ENCODE data around the gene BTBD9. TPM values are rescaled to one million over a fixed set of nuclear protein-coding genes. Genes with fewer than 3 reads are reported as not detected.

Gene BTBD9
- total RNA-seq, 2 experiments from 2014 or later: 6.2 to 6.4 TPM

DNA sequence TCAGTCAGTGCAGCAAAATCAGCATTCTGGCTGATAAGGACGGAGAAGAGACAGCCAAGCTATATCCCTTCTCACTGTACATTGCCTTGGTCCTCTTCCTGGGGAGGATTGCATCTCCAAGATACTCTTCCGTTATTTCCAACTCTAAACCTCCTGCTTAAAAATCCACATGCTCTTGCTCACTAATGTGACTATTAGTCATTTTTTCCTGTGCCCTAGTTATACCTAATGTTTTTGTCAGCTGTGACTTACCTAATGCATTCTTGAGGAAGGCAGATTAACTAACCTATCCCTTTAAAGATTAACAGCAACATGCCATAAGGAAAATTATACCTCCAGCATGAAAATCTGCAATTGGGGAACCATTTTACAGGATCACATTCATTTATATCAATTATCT is 317.6 kb downstream of the BTBD9 start:
- CTCF ChIA-PET: no interaction called here
- Mint-ChIP-seq H3K4me1 (ENCODE audit: low read depth) (no peaks in the 10 kb centered on the region), H3K9me3 (no peaks in the 10 kb centered on the region), H3K27me3 (no peaks in the 10 kb centered on the region), H3K36me3 (ENCODE audit: low read depth) (no peaks in the 10 kb centered on the region), H3K27ac (no peak overlapping the region), H3K4me3 (no peak overlapping the region)
- DNase-seq (no peak), ATAC-seq (no peak)
- intact Hi-C loops (cut with micrococcal nuclease): no loop called here
- TF ChIP-seq, protein P1, sequence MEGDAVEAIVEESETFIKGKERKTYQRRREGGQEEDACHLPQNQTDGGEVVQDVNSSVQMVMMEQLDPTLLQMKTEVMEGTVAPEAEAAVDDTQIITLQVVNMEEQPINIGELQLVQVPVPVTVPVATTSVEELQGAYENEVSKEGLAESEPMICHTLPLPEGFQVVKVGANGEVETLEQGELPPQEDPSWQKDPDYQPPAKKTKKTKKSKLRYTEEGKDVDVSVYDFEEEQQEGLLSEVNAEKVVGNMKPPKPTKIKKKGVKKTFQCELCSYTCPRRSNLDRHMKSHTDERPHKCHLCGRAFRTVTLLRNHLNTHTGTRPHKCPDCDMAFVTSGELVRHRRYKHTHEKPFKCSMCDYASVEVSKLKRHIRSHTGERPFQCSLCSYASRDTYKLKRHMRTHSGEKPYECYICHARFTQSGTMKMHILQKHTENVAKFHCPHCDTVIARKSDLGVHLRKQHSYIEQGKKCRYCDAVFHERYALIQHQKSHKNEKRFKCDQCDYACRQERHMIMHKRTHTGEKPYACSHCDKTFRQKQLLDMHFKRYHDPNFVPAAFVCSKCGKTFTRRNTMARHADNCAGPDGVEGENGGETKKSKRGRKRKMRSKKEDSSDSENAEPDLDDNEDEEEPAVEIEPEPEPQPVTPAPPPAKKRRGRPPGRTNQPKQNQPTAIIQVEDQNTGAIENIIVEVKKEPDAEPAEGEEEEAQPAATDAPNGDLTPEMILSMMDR (IDR thresholded peaks at IDR 0.05): no peak
- POLR2A ChIA-PET: no interaction called here

DNA sequence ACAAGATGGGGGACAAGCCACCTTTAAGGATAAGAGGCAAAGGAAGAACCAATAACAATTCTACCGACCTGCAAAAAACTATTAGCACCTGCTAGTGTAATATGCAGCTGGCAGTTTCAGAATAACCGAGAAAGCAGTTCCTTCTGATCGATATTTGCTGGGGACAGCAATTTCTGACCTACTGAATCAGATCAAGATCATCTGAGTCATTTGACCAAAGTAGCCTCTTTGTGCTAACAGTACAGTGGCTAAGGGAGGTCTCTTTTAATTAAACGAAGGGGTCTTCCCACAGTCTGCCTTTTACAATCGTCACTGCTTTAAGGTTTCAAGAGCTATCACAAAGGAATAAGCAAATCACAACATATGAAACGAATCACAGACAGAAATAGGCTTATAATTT is 318.9 kb downstream of the BTBD9 start:
- H3K9me3 Mint-ChIP-seq: no peaks in the 10 kb centered on the region
- no peaks in the 10 kb centered on the region for H3K27me3 Mint-ChIP-seq
- H3K4me3 Mint-ChIP-seq: no peak overlapping the region
- ATAC-seq (no peak), DNase-seq (no peak)
- TF ChIP-seq, protein P1 (IDR thresholded peaks at IDR 0.05): no peak
- ChIA-PET CTCF (no interaction called here), POLR2A (no interaction called here)
- no peak overlapping the region for H3K27ac Mint-ChIP-seq
- intact Hi-C loops (cut with micrococcal nuclease): no loop called here
- no peaks in the 10 kb centered on the region for H3K36me3 Mint-ChIP-seq (ENCODE audit: low read depth)
- H3K4me1 Mint-ChIP-seq (ENCODE audit: low read depth): no peaks in the 10 kb centered on the region

DNA sequence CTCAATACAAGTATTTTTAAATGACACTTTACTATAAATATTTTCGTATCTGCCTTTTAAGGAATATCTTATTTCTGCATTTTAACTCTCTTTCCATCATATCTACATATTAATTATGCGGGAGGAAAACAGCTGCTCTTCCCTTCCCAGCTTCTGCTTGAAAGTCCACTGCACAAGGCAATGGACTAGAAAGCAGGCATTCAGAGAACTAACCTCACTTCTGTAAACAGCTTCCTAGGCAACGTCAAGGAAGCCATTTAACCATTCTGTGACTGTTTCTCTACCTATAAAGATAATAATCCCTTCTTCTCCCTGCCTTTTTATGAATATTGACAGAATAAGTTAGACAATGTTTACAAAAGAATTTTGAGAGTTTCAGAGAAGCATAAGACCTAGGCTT is 319.4 kb downstream of the BTBD9 start:
- ChIA-PET CTCF (no interaction called here), POLR2A (no interaction called here)
- Mint-ChIP-seq H3K4me1 (ENCODE audit: low read depth) (no peaks in the 10 kb centered on the region), H3K36me3 (ENCODE audit: low read depth) (no peaks in the 10 kb centered on the region), H3K9me3 (no peaks in the 10 kb centered on the region), H3K27ac (no peak overlapping the region), H3K27me3 (no peaks in the 10 kb centered on the region), H3K4me3 (no peak overlapping the region)
- no peak for DNase-seq
- ATAC-seq: no peak
- intact Hi-C loops (cut with micrococcal nuclease): no loop called here
- TF ChIP-seq, protein P1 (IDR thresholded peaks at IDR 0.05): no peak

DNA sequence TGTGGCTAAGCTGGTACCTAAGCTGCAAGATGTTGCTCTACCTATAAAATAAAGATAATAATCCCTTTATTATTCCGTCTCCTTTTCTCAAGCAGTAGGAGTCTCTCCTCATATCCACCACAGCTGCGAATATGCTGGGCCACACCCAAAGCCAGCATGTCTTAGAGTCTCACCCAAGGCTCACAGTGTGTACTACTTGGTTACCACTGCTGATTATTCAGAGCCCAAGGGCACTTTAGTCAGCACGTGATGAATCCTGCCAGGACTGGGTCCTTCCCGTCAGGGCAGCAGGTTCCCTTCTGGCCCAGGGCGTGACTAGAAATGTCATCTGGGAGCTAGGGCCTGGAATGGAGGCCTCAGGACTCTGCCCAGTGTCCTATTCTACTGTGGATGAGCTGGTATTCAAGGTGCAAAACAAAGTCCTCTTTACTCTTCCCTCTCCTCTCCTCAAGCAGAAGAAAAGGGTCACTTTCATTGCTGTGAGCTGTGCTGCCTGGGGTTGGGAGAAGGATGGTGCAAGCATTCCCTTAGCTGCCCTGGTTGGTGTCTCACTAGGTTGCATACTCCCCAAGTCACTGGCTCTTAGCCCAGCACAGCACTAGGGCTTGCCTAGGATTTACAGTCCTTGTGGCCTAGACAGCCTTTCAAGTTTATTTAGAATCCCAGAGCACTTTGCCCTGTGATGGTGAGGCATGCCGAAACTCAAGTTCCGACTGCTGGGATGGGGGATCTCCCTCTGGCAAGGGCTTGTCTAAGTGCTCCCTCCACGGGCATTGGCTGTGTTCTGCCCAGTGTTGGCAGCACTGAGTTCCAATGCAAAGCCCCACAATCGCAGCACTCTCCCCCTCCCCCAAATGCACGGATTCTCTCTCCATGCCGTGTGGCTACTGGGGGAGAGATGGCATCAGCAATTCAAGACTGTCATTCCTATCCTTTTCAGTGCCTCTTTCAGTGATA is 320.2 kb downstream of the BTBD9 start:
- H3K9me3 Mint-ChIP-seq: no peaks in the 10 kb centered on the region
- intact Hi-C loops (cut with micrococcal nuclease): no loop called here
- no peak for DNase-seq
- no peaks in the 10 kb centered on the region for H3K4me1 Mint-ChIP-seq (ENCODE audit: low read depth)
- no peak overlapping the region for H3K4me3 Mint-ChIP-seq
- no peaks in the 10 kb centered on the region for H3K36me3 Mint-ChIP-seq (ENCODE audit: low read depth)
- TF ChIP-seq, protein P1 (IDR thresholded peaks at IDR 0.05): no peak
- H3K27ac Mint-ChIP-seq: no peak overlapping the region
- H3K27me3 Mint-ChIP-seq: no peaks in the 10 kb centered on the region
- ATAC-seq: no peak
- CTCF ChIA-PET: interaction anchor here (0.8 kb wide), 1 partner anchor 12 kb away, joined by 3 read pairs; no protein-coding TSS in a partner anchor
- POLR2A ChIA-PET: no interaction called here

DNA sequence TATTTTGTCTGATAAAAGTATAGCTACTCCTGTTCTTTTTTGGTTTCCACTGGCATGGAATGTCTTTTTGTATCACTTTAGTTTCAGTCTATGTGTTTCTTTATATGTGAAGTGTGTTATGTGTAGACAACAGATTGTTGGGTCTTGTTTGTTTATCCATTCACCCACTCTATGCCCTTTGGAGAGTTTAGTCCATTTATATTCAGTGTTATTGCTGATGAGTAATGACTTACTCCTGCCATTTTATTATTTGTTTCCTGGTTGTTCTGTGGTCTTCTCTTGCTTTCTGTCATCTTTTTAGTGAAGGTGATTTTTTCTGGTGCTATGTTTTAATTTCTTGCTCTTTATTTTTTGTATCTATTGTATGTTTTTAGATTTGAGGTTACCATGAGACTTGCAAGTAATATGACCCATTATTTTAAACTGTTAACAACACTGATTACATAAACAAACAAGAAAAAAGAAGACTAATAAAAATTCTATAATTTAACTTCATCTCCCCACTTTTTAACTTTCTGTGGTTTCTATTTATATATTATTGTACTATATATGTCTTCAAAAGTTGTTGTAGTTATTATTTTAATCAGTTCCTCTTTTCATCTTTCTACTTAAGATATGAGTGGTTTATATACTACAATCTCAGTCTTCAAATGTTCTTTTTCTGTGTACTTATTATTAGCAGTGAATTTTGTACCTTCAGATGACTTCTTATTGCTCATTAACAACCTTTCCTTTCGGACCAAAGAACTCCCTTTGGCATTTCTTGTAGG is 323.4 kb downstream of the BTBD9 start:
- H3K4me3 Mint-ChIP-seq: no peak overlapping the region
- TF ChIP-seq, protein P1 (IDR thresholded peaks at IDR 0.05): no peak
- H3K36me3 Mint-ChIP-seq (ENCODE audit: low read depth): no peaks in the 10 kb centered on the region
- ChIA-PET CTCF (no interaction called here), POLR2A (no interaction called here)
- H3K4me1 Mint-ChIP-seq (ENCODE audit: low read depth): no peaks in the 10 kb centered on the region
- no peaks in the 10 kb centered on the region for H3K9me3 Mint-ChIP-seq
- DNase-seq (no peak), ATAC-seq (no peak)
- H3K27ac Mint-ChIP-seq: no peak overlapping the region
- no peaks in the 10 kb centered on the region for H3K27me3 Mint-ChIP-seq
- intact Hi-C loops (cut with micrococcal nuclease): no loop called here
